Glutamatergic neuron (in vitro differentiated cells): ENCODE results near the gene AQP3. TPM values are rescaled to one million over a fixed set of nuclear protein-coding genes. Genes with fewer than 3 reads are reported as not detected.
A peak's percentile ranks its signal among the peaks of the same experiment; 100 is the strongest.

Experiments
- DNase-seq: peaks from one replicate; pipeline ENCODE4 v3.0.0; 2022
- H3K27ac Mint-ChIP-seq: one replicate; pipeline ENCODE4 v1.8.0; 2020; ENCODE audit warnings: mild to moderate bottlenecking, mixed read lengths, inconsistent platforms; ENCODE audit not compliant: unreplicated experiment
- H3K27me3 Mint-ChIP-seq: one replicate; pipeline ENCODE4 v1.8.0; 2020; ENCODE audit warnings: mild to moderate bottlenecking, moderate library complexity, mixed read lengths, inconsistent platforms; ENCODE audit not compliant: unreplicated experiment
- H3K36me3 Mint-ChIP-seq: one replicate; pipeline ENCODE4 v1.8.0; 2020; ENCODE audit warnings: mild to moderate bottlenecking, mixed read lengths, inconsistent platforms; ENCODE audit not compliant: unreplicated experiment
- H3K4me1 Mint-ChIP-seq: one replicate; pipeline ENCODE4 v1.8.0; 2020; ENCODE audit warnings: mild to moderate bottlenecking, low read depth, mixed read lengths, inconsistent platforms; ENCODE audit not compliant: unreplicated experiment
- H3K4me3 Mint-ChIP-seq: one replicate; pipeline ENCODE4 v1.8.0; 2020; ENCODE audit warnings: mild to moderate bottlenecking, mixed read lengths, inconsistent platforms; ENCODE audit not compliant: unreplicated experiment
- H3K9me3 Mint-ChIP-seq: one replicate; pipeline ENCODE4 v1.8.0; 2020; ENCODE audit warnings: mild to moderate bottlenecking, moderate library complexity, mixed read lengths, inconsistent platforms; ENCODE audit not compliant: unreplicated experiment
- total RNA-seq: library from RNA; stranded (reverse); fragmentation: NEBNext Ultra II Directional; extraction: Animal tissue kit (Norgen Biotek cat#: 25700); gene quantifications from one replicate; pipeline ENCODE4 v1.2.1, GENCODE V29; 2021; ENCODE audit not compliant: unreplicated experiment
- TF ChIP-seq, protein P1 (sequence below): fragments of 200-600 bp; sonication (generic); IDR thresholded peaks from one replicate; pipeline ENCODE4 v1.5.0; 2021; ENCODE audit not compliant: partially characterized antibody, unreplicated experiment

Gene AQP3
- total RNA-seq, 1 donor from 2014 or later = 2.9 TPM

DNA sequence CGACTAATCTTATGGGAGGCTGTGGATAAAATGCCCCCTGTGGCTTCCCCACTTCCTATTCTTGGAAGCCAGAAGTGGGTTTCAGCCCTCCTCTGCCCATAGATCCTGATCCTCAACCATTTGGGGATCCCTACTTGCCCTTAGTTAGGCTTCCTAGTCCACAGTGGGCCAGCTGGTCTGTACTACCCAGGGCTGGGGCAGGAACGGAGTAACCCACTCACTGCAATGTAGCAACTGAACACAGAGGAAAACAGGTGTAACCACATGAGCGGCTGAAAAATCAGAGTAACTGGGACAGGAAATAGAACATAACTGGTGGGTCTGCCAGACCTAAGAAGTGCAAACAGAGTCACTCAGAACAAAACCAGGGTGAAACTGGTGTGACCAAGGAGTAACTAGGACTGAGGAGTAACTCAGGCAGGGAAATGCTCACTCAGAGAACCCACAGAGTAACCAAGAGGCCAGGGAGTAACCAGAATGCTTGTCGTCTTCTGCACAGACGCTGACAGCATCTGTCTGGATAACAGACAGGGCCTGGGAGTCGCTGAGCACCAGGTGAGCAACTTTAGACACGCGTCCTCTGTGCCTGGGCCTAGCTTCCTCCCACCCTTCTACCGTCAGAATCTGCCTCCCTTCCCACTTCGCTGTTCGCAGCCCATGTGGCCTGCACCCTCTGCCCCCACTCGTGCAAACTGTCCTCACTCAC is 1.0 kb downstream of the AQP3 start:
- H3K36me3 Mint-ChIP-seq = no peaks in the 10 kb centered on the region
- peaks cover 16% of the 10 kb centered on the region for H3K9me3 Mint-ChIP-seq
- TF ChIP-seq, protein P1, sequence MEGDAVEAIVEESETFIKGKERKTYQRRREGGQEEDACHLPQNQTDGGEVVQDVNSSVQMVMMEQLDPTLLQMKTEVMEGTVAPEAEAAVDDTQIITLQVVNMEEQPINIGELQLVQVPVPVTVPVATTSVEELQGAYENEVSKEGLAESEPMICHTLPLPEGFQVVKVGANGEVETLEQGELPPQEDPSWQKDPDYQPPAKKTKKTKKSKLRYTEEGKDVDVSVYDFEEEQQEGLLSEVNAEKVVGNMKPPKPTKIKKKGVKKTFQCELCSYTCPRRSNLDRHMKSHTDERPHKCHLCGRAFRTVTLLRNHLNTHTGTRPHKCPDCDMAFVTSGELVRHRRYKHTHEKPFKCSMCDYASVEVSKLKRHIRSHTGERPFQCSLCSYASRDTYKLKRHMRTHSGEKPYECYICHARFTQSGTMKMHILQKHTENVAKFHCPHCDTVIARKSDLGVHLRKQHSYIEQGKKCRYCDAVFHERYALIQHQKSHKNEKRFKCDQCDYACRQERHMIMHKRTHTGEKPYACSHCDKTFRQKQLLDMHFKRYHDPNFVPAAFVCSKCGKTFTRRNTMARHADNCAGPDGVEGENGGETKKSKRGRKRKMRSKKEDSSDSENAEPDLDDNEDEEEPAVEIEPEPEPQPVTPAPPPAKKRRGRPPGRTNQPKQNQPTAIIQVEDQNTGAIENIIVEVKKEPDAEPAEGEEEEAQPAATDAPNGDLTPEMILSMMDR = no peak
- H3K4me3 Mint-ChIP-seq = peak overlapping the region; percentile 77
- DNase-seq = no peak
- peak overlapping the region; percentile 80 for H3K27ac Mint-ChIP-seq
- H3K27me3 Mint-ChIP-seq = peaks cover 19% of the 10 kb centered on the region
- H3K4me1 Mint-ChIP-seq = peaks cover 19% of the 10 kb centered on the region

DNA sequence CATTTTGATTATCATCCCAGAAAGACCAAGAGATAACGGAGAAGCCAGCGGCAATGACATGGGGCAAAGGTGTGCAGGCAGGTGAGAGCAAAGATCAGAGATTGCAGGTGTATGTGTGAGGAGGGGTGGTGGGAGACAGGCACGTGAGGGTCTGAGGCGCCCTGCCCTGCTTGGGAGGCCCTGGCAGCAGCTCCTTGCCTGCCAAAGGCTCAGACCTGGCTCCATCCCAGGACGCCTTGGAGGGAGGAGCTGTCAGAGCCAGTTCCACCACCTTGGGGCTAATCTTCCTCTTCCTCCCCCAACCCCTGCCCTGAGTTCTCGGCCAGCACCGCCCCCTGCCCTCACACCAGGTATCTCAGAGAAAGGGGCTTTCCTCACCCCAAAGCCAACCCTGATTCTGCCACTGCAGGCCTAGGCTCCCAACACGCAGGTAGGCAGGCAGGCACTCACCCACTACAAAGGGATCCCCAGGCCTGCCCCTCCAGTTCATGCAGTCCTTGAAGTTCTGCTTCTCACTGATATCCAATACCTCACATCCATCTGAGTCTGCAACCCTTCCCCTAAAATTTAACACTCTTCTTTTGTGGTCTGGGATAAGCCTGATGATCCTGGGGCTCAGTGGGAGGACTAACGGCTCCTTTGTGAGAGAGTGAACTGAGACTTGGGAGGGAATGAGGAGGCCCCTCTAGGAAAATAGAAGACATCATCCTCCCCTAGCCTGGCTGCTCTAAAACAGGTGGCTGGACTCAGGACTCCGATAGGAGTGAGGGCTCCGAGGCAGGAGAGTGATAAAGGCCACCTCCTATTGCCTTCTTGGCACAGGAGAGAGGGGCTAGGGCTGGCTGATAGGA is 1.8 kb downstream of the AQP3 start:
- H3K4me1 Mint-ChIP-seq = peaks cover 19% of the 10 kb centered on the region
- H3K4me3 Mint-ChIP-seq = no peak overlapping the region
- H3K36me3 Mint-ChIP-seq = no peaks in the 10 kb centered on the region
- TF ChIP-seq, protein P1 = no peak
- H3K27ac Mint-ChIP-seq = peak overlapping the region; percentile 22
- peaks cover 21% of the 10 kb centered on the region for H3K27me3 Mint-ChIP-seq
- DNase-seq = no peak
- peaks cover 15% of the 10 kb centered on the region for H3K9me3 Mint-ChIP-seq

DNA sequence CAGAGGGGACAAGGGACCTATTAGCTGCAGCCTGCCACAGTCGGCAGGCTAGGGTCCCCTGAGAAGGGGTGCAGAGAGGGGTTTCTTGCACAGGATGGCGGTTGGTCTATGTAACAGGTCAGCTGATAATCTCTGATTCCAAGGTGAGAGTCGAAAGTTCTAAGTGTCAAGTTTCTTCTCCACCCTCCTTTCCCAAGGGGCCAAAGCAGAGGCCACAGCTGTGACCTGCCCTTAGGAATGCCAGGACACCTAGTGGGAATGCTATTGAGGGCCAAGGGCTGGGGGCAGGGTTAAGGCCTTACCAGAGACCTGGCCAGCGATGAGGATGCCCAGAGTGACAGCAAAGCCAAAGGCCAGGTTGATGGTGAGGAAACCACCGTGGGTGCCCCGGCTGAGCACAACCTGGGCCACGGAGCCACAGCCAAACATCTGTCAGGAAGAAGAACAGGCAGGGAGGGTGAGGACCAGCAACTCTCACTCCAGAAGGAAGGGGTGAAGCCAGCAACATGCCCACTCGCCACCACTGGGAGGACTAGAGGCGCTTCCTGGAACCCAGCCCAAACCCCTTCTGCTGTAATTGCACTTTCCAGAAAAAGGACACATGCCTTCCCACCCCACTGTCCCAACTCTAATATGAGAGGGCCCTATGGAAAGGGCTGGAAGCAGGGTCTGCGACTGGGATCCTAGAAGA is 3.8 kb downstream of the AQP3 start:
- no peak overlapping the region for H3K27ac Mint-ChIP-seq
- TF ChIP-seq, protein P1 = no peak
- H3K4me3 Mint-ChIP-seq = no peak overlapping the region
- peaks cover 19% of the 10 kb centered on the region for H3K4me1 Mint-ChIP-seq
- H3K27me3 Mint-ChIP-seq = peaks cover 26% of the 10 kb centered on the region
- peaks cover 21% of the 10 kb centered on the region for H3K9me3 Mint-ChIP-seq
- DNase-seq = no peak
- peaks cover 4% of the 10 kb centered on the region for H3K36me3 Mint-ChIP-seq

DNA sequence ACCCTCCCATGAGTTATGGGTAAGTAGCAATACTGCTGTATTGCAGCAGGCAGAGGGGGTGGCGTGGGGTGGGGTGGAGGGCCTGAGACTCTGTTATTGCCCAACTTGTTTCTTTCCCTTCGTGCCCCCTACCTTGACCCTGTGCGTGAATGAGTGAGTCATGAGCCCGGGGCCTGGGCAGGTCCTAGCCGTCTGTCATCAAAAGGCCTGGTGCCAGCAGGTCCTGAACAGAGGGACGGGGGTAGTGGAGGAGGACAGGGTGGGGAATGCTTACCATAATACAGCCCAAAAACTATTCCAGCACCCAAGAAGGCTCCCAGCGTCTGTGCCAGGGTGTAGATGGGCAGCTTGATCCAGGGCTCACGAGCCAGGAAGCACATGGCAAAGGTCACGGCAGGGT is 4.3 kb downstream of the AQP3 start:
- H3K27ac Mint-ChIP-seq = no peak overlapping the region
- TF ChIP-seq, protein P1 = no peak
- peaks cover 26% of the 10 kb centered on the region for H3K27me3 Mint-ChIP-seq
- H3K9me3 Mint-ChIP-seq = peaks cover 19% of the 10 kb centered on the region
- no peak overlapping the region for H3K4me3 Mint-ChIP-seq
- no peak for DNase-seq
- H3K4me1 Mint-ChIP-seq = peaks cover 17% of the 10 kb centered on the region
- H3K36me3 Mint-ChIP-seq = peaks cover 4% of the 10 kb centered on the region
